GM18868 (cell line): ENCODE results near the gene PLEK2.
"Not testable (repeated sequence)": the region's sequence is repeated elsewhere in the genome, so short reads cannot be mapped to it uniquely, and the experiment has no call there.

Experiments used
- ATAC-seq: cut with Tn5 transposase; IDR thresholded peaks from one replicate; pipeline ENCODE4 v1.9.1; 2021; ENCODE audit warnings: mild to moderate bottlenecking, moderate library complexity; ENCODE audit not compliant: unreplicated experiment

The PLEK2 gene

DNA sequence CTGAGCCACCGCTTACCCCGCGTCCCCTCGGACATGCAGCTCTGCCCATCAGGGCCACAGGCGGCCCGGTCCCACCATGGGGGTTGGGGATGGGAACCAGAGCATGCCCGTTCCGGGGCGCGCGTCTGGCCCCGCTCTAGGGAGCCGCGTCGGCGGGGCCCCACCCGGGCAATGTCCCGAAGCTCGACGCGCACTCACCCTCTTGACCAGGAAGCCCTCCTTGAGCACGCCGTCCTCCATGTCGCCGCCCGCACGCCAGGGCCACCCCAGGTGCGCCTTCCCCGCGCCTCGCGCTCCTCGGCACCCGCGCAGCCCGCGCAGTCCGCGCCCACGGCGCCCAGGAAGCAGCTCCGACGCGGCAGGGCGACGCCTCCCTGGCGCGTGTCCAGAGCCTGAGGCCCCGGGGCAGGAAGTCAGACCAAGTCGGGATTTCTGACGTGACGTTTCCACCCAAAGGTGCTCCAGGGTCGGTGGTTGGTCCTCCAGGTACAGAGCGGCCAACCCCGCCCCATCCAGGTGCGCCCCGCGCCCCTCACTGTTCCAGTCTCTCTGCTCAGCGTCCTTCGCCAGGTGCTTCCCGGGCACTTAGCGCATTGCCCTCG, at the start of gene PLEK2:
Gene PLEK2, minus strand, starts transcription at position 346 of the 602 bp plus-strand sequence. Its CDS starts 106 bp downstream, at position 240.
- ATAC-seq = no peak

GRCh38 chr14:67461341-67461985, 49.5 kb upstream of the PLEK2 start:
- ATAC-seq = no peak

DNA sequence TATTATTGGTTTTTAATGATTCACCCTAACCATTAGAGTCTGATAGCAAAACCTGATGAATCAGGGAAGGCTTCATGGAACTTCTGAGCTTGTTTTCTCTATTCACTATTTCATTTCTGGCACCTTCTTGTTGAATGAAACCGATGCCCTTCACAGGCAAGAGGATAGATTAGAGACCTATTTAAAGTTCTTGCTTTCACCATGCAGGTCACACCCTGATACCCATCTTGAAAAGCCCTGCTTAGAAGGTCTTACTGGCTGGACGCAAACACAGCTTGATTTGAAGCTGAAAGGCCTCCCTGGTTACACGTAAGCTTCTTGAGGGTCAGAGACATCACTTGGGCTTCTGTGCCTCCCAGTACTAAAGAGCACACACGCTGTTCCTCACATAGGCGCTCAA, 47.4 kb upstream of the PLEK2 start:
- no peak for ATAC-seq

GRCh38 chr14:67457782-67458181, 45.8 kb upstream of the PLEK2 start:
- no peak for ATAC-seq

DNA sequence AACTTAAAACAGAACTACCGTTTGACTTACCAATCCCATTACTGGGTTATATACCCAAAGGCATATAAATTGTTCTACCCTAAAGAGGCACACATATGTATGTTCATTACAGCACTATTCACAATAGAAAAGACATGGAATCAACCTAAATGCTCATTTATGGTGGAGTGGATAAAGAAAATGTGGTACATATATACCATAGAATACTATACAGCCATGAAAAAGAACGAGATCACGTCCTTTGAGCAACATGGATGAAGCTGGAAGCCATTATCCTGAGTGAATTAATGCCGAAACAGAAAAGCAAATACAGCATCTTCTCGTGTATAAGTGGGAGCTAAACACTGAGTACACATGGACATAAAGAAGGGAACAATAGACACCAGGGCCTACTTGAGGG, 44.8 kb upstream of the PLEK2 start:
- ATAC-seq = no peak

GRCh38 chr14:67453575-67454300, 41.8 kb upstream of the PLEK2 start:
- ATAC-seq = no peak

- ATAC-seq = not testable (repeated sequence)
These were observed 39.7 kb upstream of the PLEK2 start for GRCh38 chr14:67451667-67452066.

DNA sequence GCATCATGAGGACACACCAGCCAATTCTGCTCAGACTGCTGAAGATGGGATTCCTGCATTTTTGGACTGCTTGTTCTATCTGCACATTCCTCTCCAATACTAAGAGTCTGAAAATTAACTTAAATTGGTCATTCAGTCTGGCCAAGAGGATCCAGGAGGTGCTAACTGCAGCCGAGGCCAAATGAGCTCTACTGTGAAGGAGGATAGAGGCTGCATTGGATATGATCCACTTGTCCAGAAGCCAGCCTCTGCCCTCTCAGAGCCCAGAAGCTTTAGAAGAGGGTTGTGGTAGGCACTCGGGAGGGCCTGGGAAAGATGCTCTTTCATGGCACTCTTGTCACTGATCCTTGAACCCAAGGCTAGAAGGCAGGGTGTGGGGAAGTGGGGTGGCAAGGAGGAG, 37.1 kb upstream of the PLEK2 start:
- ATAC-seq = no peak

- ATAC-seq = no peak
These were observed 35.0 kb upstream of the PLEK2 start for GRCh38 chr14:67447033-67447381.

DNA sequence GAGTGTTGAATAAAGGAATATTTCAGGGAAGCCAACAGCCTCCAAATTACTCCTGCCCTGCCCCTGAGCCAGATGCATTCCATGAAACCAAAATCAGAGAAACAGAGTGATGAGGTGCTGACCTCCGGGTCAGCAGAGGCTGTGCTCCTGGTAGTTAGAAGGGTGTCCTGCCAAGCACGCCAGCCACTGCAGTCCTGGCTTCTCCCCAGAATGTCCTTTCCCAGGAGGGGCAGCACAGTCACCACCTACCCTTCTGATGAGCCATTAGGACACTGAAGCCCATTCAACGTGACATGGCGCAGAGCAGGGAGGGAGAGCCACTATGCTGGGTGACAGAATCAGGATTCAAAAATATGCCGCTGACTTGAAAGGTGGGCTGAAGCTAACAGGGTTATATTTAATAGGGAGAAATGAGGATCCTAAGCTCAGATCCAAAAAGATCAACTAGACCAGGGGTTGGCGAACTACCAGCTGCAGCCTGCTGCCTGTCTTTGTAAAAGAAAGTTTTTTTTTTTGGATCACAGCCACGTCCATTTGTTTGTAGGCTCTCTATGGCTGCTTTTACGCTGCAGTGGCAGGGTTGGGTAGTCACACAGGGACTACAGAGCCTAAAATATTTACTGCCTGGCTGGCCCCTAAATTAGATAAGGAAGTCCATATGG, 34.5 kb upstream of the PLEK2 start:
- no peak for ATAC-seq

DNA sequence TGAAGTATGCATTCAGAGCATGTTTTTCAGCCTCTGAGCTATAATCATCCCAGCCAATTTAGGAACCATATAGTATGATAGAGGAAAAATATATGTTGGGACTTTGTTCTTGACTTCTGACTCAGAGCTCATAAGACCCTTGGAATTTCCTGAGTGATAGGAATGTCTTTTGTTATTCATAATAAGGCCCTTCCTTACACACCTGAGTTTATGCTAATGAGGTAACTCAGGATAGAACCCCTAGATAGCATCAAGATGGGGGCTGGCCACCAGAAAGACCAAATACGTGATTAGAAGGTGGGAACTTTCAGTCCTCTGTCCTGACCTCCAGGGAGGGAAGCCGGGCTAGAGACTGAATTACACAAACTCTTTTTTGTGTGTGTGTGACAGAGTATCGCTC, 32.4 kb upstream of the PLEK2 start:
- ATAC-seq = no peak

DNA sequence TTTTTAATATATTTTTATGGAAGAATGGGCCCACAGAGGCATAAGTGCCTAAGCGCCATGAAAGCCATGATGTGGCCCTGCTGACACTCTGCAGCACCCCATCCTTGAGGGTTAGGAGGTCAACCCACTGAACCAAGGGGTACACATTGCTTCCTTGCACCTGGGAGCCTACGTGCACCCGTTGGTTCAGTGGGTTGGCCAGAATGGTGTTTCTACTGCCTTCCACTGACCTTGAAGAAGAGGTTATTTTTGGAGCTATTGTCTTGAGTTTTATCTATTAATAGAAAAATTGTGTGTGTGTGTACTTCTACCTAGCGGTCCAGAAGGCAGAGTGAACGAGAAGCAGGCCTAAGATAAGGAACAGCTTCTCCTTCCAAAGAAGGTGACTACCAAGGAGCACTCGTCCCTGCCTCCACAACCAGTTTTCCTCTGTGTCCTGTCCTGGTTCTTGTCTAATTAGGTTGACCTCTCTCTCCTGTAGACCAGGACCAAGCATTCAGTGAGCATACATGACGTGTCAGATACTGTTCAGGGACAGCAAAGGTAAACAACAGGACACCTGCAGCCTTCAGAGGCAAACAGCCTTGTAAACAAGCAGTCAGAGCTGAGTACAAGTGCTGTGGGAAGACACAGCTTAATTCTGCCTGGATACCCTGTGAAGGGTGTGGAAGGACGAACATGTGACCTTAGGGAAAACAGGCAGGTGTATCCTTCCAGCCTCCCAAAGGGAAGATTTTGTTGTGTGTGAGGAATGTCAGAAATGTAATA, 30.4 kb upstream of the PLEK2 start:
- no peak for ATAC-seq

- no peak for ATAC-seq
These were observed 29.7 kb upstream of the PLEK2 start for GRCh38 chr14:67441672-67442071.

- ATAC-seq = no peak
These were observed 29.3 kb upstream of the PLEK2 start for GRCh38 chr14:67441256-67441655.

DNA sequence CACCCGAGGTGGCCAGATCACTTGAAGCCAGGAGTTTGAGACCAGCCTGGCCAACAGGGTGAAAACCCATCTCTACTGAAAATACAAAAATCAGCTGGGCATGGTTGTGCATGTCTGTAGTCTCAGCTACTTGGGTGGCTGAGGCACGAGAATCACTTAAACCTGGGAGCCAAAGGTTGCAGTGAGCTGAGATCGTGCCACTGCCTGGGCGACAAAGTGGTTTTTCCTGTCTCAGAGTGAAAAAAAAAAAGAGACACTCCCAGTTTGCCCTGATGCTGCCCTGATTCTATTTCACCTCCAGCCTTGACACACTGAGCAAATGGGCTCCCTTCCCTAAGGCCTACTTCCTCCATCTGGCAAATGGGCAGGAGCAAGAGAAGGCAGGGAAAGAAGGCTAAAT, 28.5 kb upstream of the PLEK2 start:
- ATAC-seq = no peak

DNA sequence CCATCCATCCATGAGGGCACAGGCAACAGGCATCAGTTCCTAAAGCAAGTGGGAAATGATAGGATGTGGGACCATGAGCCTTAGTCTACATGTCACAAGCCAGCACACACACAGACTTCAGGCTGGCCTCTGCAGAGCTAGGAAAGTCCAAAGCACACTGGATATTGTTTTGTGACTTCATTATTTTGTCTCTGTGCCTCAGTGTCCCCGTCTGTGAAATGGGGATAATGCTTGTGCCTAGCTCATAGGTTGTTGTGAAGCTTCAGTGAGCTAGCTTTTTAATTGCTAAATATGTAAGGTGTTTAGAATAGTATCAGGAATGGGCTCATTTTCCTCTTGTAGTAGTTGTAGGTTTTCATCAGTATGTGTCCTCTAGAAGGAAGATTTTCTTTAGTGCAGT, 27.0 kb upstream of the PLEK2 start:
- ATAC-seq = no peak

DNA sequence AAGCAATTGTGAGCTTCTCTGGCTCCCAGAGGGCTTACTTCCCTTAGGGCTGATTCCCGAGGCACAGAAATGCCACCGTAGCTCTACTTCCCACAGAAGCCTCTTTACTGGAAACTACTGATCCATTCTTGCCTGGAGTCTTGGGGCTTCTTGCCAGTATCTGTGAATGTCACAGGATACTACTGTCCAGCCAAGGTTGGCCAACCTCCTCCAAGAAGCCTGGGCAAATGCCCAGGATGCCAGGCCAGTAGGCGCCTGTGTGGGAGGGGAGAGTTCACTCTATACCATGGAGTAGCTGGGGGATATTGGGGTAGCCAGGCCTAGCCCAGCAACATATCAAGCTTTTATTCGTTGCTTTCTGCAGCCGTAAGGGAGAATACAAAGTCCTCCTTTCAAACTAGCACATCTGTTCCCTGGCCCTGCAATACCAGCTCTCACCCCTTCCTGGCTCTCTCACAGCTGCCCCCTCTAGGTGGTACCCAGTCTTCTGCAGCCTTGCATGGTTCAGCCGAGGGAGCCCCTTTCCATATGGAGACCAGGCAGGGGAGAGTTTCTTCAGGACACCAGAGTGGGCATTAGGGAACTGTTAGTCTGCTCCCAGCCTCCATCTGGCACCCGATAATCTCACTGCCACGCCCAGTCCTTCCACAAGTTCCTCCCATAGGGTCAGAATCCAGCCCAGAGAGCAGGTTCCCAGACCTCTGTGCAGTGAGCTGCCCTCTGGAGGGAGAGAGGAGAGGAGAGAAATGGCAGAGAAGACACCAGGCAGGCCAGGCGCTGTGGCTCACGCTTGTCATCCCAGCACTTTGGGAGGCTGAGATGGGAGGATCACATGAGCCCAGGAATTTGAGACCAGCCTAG, 24.3 kb upstream of the PLEK2 start:
- ATAC-seq = no peak

DNA sequence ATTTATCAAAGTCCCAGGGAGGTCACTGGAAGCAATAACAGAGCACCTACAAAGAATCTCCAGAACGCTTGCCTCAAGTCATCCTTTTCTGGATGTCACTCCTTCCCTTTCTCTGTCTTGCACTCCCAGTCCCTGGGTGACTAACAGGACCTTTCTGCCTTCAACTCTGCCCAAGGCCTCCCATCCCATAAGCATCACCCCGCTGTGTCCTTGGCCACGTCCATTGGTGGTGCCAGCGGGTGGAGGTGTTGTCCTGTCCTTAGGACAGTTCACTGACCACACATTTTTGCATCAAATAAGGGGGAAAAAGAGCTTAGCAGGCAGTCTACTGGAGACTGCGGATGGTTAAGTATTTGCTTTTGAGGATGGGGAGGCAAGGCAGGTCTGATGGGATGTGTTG, 23.6 kb upstream of the PLEK2 start:
- no peak for ATAC-seq

GRCh38 chr14:67432050-67432564, 20.1 kb upstream of the PLEK2 start:
- ATAC-seq = no peak
